BLaER1 (cell line): ENCODE results near the gene ST8SIA2.

Source experiments
- H3K27ac ChIP-seq: shearing (Covaris generic); formaldehyde crosslinking; 2 replicates; pipeline ENCODE4 v1.8.1; 2022
- H3K27me3 ChIP-seq: shearing (Covaris generic); formaldehyde crosslinking; 2 replicates; pipeline ENCODE4 v1.8.1; 2022
- H3K36me3 ChIP-seq: shearing (Covaris generic); formaldehyde crosslinking; 2 replicates; pipeline ENCODE4 v1.8.1; 2022
- H3K4me1 ChIP-seq: shearing (Covaris generic); formaldehyde crosslinking; 2 replicates; pipeline ENCODE4 v1.8.1; 2022
- H3K4me2 ChIP-seq: shearing (Covaris generic); formaldehyde crosslinking; 2 replicates; pipeline ENCODE4 v1.8.1; 2022
- H3K4me3 ChIP-seq: shearing (Covaris generic); formaldehyde crosslinking; 2 replicates; pipeline ENCODE4 v1.8.1; 2022
- H3K9ac ChIP-seq: shearing (Covaris generic); formaldehyde crosslinking; 2 replicates; pipeline ENCODE4 v1.8.1; 2022
- H3K9me3 ChIP-seq: shearing (Covaris generic); formaldehyde crosslinking; 2 replicates; pipeline ENCODE4 v1.8.1; 2022
- H4K20me1 ChIP-seq: shearing (Covaris generic); formaldehyde crosslinking; 2 replicates; pipeline ENCODE4 v1.8.1; 2022
- Cebpa-rat ChIP-seq: shearing (Covaris generic); IDR thresholded peaks from 2 replicates; pipeline ENCODE4 v1.8.1; 2022

The ST8SIA2 gene

DNA sequence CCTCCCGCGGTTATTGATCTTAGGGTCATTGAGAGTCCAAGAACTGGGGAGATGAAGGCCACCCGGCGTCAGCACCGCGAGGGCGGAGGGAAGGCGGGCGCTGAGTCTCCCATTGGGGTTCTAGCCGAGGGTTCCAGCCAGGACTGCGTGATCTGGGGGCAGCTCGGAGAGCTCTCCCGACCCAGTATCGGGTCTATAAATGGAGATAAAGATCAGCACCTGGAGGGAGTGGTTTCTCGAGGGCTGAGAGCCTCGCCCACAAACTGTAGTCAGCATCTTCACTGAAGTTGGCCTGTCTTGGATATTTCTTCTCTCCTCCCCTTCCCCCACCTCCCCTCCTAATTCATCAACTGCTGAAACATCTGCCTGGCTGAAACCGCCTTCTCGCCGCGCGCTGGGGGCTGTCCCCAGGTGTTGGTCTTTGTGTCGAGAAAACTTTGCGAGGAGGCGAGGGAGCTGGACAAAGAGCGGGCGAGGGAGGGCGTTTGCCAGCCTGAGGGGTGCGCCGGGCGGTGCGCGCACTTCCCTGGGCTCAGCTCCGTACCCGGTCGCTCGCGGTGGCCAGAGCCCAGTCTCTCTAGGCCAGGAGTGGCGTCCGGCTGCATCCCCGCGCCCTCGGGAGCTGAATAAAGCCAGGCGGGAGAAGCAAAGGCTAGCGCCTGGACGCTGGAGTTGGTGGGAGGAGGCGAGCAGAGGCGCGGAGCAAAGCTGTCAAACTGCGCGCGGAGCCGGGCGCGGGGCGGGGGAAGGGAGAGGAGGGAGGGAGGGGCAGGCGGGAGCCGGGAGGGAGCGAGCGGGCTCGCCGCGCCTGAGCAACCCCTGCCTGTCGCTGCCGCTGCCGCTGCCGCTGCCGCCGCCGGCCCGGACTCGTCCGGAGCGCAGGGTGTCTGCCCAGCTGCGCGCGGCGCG, at the start of gene ST8SIA2:
TSS of gene ST8SIA2 (plus strand) at position 811 of the 909 bp plus-strand sequence. CDS start 184 bp downstream, outside the sequence.
- Histone ChIP-seq H3K4me1 (peaks cover 37% of the 10 kb centered on the region), H3K27me3 (peaks cover 18% of the 10 kb centered on the region)

DNA sequence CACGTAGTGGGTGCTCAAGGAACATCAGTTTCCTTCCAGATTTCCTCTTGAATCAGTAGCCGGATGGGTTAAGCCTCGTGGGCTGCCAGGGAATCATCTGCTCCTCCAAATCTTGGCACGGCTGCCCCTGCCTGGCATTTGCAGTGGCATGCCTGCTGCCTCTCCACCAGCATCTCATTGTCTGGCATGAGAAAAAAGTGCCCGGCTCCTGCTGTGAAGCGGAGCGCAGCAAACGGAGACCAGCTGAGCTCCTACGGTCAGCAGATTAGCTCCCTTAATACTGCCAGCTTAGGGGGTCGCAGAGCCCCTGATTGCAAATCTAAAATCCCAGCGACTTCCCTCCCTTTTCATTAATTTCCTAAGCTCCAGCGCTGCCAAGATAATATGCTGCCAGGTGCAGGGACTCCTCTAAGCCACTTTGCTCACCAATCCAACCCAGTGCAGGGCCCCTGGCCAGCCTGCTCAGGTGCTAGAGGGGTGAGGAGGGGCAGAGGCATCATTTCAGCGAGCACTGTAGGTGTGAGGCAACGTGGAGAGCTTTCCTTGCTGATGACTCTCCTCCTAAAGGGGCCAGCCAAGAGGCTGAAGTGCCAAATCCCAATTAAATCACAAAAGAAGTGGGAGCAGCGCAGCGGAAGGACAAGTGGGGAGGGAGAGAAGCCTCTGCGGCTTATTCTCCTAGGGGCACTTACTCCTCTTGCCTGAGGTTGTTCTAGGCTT, 49.6 kb upstream of the ST8SIA2 start:
- no peaks in the 10 kb centered on the region for H3K36me3 ChIP-seq
- H3K27ac ChIP-seq, result no peak overlapping the region
- H3K9me3 ChIP-seq, result no peaks in the 10 kb centered on the region
- no peak overlapping the region for H3K4me2 ChIP-seq
- H3K9ac ChIP-seq, result no peak overlapping the region
- H4K20me1 ChIP-seq, result no peaks in the 10 kb centered on the region
- no peaks in the 10 kb centered on the region for H3K4me1 ChIP-seq
- no peak overlapping the region for H3K4me3 ChIP-seq
- no peak for TF ChIP-seq Cebpa-rat
- no peaks in the 10 kb centered on the region for H3K27me3 ChIP-seq

More for the DNA sequence above, at the start of gene ST8SIA2:
- peak within 1 kb of the TSS; percentile 91 for H3K9ac ChIP-seq
- no peaks in the 10 kb centered on the region for H3K9me3 ChIP-seq
- peak within 1 kb of the TSS; percentile 91 for H3K4me2 ChIP-seq
- peak within 1 kb of the TSS; percentile 87 for H3K4me3 ChIP-seq
- TF ChIP-seq Cebpa-rat, result no peak
- peaks cover 2% of the 10 kb centered on the region; the same call in 1 of the 2 replicates for H3K36me3 ChIP-seq
- peak within 1 kb of the TSS; percentile 89 for H3K27ac ChIP-seq
- H4K20me1 ChIP-seq, result no peaks in the 10 kb centered on the region

GRCh38 chr15:92346063-92346462, 47.6 kb upstream of the ST8SIA2 start:
- Histone ChIP-seq H4K20me1 (no peaks in the 10 kb centered on the region), H3K27ac (no peak overlapping the region), H3K27me3 (no peaks in the 10 kb centered on the region), H3K36me3 (no peaks in the 10 kb centered on the region), H3K9ac (no peak overlapping the region), H3K4me2 (no peak overlapping the region), H3K4me3 (no peak overlapping the region), H3K9me3 (no peaks in the 10 kb centered on the region; the same call in 1 of the 2 replicates), H3K4me1 (no peaks in the 10 kb centered on the region)
- TF ChIP-seq Cebpa-rat, result no peak

DNA sequence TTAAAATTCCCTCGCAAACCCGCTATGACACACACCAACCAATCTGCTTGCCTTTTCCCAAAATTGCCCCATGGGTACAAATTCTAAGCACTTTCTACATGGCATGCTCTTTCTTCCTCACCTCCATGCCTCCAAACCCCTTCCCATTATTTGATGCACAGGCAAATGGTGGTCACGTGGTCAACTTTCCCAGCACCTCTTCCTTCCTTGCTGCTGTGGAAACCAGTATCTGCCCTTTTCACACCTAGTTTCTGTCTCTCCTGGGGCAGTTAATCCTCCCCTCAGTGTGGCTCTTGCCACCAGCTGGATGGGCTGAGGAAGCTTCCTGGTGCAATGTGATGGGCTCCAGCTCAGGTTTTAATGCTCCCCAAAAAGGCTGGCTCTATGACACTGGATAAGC, 38.4 kb upstream of the ST8SIA2 start:
- Histone ChIP-seq H3K9ac (no peak overlapping the region), H3K27ac (no peak overlapping the region), H3K4me2 (no peak overlapping the region), H3K9me3 (no peaks in the 10 kb centered on the region; the same call in 1 of the 2 replicates), H3K36me3 (no peaks in the 10 kb centered on the region), H4K20me1 (no peaks in the 10 kb centered on the region), H3K4me1 (peaks cover 9% of the 10 kb centered on the region), H3K27me3 (no peaks in the 10 kb centered on the region), H3K4me3 (no peak overlapping the region)
- TF ChIP-seq Cebpa-rat, result no peak

- no peak overlapping the region for H3K4me2 ChIP-seq
- H4K20me1 ChIP-seq, result no peaks in the 10 kb centered on the region
- H3K27ac ChIP-seq, result no peak overlapping the region
- no peaks in the 10 kb centered on the region for H3K27me3 ChIP-seq
- no peaks in the 10 kb centered on the region for H3K9me3 ChIP-seq
- H3K4me1 ChIP-seq, result peaks cover 4% of the 10 kb centered on the region
- no peak overlapping the region for H3K9ac ChIP-seq
- TF ChIP-seq Cebpa-rat, result no peak
- H3K36me3 ChIP-seq, result no peaks in the 10 kb centered on the region
- H3K4me3 ChIP-seq, result no peak overlapping the region
These were observed 32.2 kb upstream of the ST8SIA2 start for GRCh38 chr15:92361321-92362000.

DNA sequence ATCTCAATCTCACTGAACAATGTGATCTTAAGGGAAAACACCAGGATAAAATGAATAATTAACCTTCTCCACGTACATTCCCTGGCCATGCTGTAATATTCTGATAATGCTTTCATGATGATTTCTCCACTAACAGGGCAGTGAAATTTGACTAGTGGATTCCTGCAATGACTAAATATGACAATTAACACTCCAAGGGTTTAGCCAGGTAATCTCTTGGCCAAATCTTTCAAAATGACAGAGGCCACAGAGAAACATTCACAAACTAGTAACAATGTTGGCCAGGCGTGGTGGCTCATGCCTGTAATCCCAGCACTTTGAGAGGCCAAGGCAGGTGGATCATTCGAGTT, 31.7 kb upstream of the ST8SIA2 start:
- H3K27me3 ChIP-seq, result no peaks in the 10 kb centered on the region

DNA sequence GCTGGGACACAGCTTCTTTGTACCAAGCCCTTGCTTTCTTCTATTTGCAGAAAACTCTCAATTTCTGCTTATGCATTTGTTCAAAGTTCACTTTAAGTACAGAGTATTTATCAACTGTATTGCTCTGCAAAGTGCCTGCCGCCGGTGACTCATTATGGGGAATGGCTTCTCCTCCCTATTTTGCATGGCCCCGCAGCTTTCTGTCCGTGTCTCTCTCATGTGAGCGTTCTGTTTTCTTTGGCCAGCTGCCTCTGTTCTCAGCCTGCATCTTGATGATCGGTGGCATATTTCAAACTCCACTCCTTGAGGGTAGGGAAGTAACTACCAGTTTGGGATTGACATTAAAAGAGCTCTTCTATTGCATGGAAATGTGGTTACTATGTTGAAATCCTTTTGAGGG, 28.6 kb upstream of the ST8SIA2 start:
- Histone ChIP-seq H3K9me3 (no peaks in the 10 kb centered on the region), H3K4me1 (no peaks in the 10 kb centered on the region), H3K36me3 (no peaks in the 10 kb centered on the region), H4K20me1 (no peaks in the 10 kb centered on the region), H3K4me2 (no peak overlapping the region), H3K27ac (no peak overlapping the region), H3K27me3 (no peaks in the 10 kb centered on the region), H3K9ac (no peak overlapping the region), H3K4me3 (no peak overlapping the region)
- 0 out of 2 replicates have a peak, but pooled peaks have one; percentile 14 for TF ChIP-seq Cebpa-rat

More for the DNA sequence above, 31.7 kb upstream of the ST8SIA2 start:
- H4K20me1 ChIP-seq, result no peaks in the 10 kb centered on the region
- no peaks in the 10 kb centered on the region for H3K36me3 ChIP-seq
- H3K4me2 ChIP-seq, result no peak overlapping the region
- no peaks in the 10 kb centered on the region for H3K4me1 ChIP-seq
- no peak for TF ChIP-seq Cebpa-rat
- no peak overlapping the region for H3K27ac ChIP-seq
- H3K9ac ChIP-seq, result no peak overlapping the region
- no peaks in the 10 kb centered on the region for H3K9me3 ChIP-seq
- H3K4me3 ChIP-seq, result no peak overlapping the region

- Histone ChIP-seq H3K9me3 (no peaks in the 10 kb centered on the region), H4K20me1 (no peaks in the 10 kb centered on the region), H3K9ac (no peak overlapping the region), H3K4me1 (no peaks in the 10 kb centered on the region), H3K27ac (no peak overlapping the region), H3K27me3 (no peaks in the 10 kb centered on the region), H3K4me3 (no peak overlapping the region), H3K36me3 (no peaks in the 10 kb centered on the region), H3K4me2 (no peak overlapping the region)
- TF ChIP-seq Cebpa-rat, result no peak
These were observed 27.8 kb upstream of the ST8SIA2 start for GRCh38 chr15:92365906-92366305.

DNA sequence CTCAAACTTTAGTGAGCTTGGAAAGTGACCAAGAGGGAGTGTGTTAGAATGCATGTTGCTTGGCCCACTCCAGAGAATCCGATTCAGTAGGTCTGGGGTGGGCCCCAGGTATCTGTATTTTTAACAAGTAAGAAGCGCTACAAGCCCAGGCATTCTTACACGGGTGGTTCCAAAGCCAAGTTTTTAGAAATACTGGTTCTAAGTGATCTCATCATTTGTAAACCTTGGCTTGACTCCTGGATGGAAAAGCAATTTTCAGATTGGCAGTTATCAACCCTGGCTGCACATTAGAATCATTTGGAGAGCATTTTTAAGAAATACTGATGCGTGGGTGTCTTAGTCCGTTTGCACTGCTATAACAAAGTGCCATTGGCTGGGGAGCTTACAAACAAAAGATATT, 27.3 kb upstream of the ST8SIA2 start:
- Histone ChIP-seq H3K27ac (no peak overlapping the region), H3K27me3 (no peaks in the 10 kb centered on the region)

More for the DNA sequence above, 27.3 kb upstream of the ST8SIA2 start:
- TF ChIP-seq Cebpa-rat, result no peak
- Histone ChIP-seq H3K36me3 (no peaks in the 10 kb centered on the region), H3K9ac (no peak overlapping the region), H3K4me2 (no peak overlapping the region), H4K20me1 (no peaks in the 10 kb centered on the region), H3K9me3 (no peaks in the 10 kb centered on the region), H3K4me1 (no peaks in the 10 kb centered on the region), H3K4me3 (no peak overlapping the region)
